GM04504 (cell line): Measurements from ENCODE around the gene RBMS2.
"Not testable (repeated sequence)": the region's sequence is repeated elsewhere in the genome, so short reads cannot be mapped to it uniquely, and the experiment has no call there.

ENCODE experiments used
- DNase-seq: peaks from one replicate; pipeline ENCODE4 v3.0.0-alpha.2; 2012; ENCODE audit warnings: low read depth

RBMS2 gene

GRCh38 chr12:56517854-56518253 lies 3.8 kb upstream of the RBMS2 start:
- no peak for DNase-seq

GRCh38 chr12:56518570-56518969 lies 3.0 kb upstream of the RBMS2 start:
- DNase-seq: no peak

- no peak for DNase-seq
These were observed 1.6 kb upstream of the RBMS2 start for GRCh38 chr12:56520048-56520447.

GRCh38 chr12:56520506-56520905 lies 1.1 kb upstream of the RBMS2 start:
- no peak for DNase-seq

GRCh38 chr12:56521209-56521589 lies 421 bp upstream of the RBMS2 start:
- no peak for DNase-seq

GRCh38 chr12:56522411-56523193 lies 982 bp downstream of the RBMS2 start:
- DNase-seq: no peak

GRCh38 chr12:56528846-56529245 lies 7.2 kb downstream of the RBMS2 start:
- DNase-seq: no peak

- no peak for DNase-seq
These were observed 8.0 kb downstream of the RBMS2 start for GRCh38 chr12:56529656-56530055.

- DNase-seq: no peak
These were observed 8.9 kb downstream of the RBMS2 start for GRCh38 chr12:56530390-56531055.

GRCh38 chr12:56537546-56537945 lies 15.9 kb downstream of the RBMS2 start:
- no peak for DNase-seq

GRCh38 chr12:56541631-56542030 lies 20.0 kb downstream of the RBMS2 start:
- DNase-seq: no peak

- DNase-seq: no peak
These were observed 20.5 kb downstream of the RBMS2 start for GRCh38 chr12:56542164-56542563.

- no peak for DNase-seq
These were observed 23.5 kb downstream of the RBMS2 start for GRCh38 chr12:56545023-56545604.

- DNase-seq: no peak
These were observed 25.1 kb downstream of the RBMS2 start for GRCh38 chr12:56546680-56547079.

- no peak for DNase-seq
These were observed 29.4 kb downstream of the RBMS2 start for GRCh38 chr12:56551070-56551469.

- peak; percentile 26 for DNase-seq
These were observed 44.0 kb downstream of the RBMS2 start for GRCh38 chr12:56565510-56566101.

GRCh38 chr12:56568146-56568545 lies 46.5 kb downstream of the RBMS2 start:
- no peak for DNase-seq

GRCh38 chr12:56571121-56571520 lies 49.5 kb downstream of the RBMS2 start:
- no peak for DNase-seq

GRCh38 chr12:56572288-56572687 lies 50.7 kb downstream of the RBMS2 start:
- no peak for DNase-seq

- DNase-seq: no peak
These were observed 52.6 kb downstream of the RBMS2 start for GRCh38 chr12:56574210-56574609.

- DNase-seq: not testable (repeated sequence)
These were observed 55.6 kb downstream of the RBMS2 start for GRCh38 chr12:56577248-56577647.

- DNase-seq: no peak
These were observed 57.4 kb downstream of the RBMS2 start for GRCh38 chr12:56578983-56579546.
